Measurements from ENCODE around the gene SGO2.

Gene SGO2

GRCh38 chr2:200575957-200576356, 50.0 kb downstream of the SGO2 start:
- H3K4me1 Mint-ChIP-seq: no peaks in the 10 kb centered on the region
- H3K9me3 Mint-ChIP-seq: peaks cover 3% of the 10 kb centered on the region
- no peak for ATAC-seq
- H3K27ac Mint-ChIP-seq: no peak overlapping the region
- H3K4me3 Mint-ChIP-seq: no peak overlapping the region
- peaks cover 20% of the 10 kb centered on the region for H3K36me3 Mint-ChIP-seq
- H3K27me3 Mint-ChIP-seq: no peaks in the 10 kb centered on the region

- no peak for ATAC-seq
- Mint-ChIP-seq H3K4me1 (no peaks in the 10 kb centered on the region), H3K27me3 (no peaks in the 10 kb centered on the region), H3K4me3 (no peak overlapping the region), H3K36me3 (peaks cover 11% of the 10 kb centered on the region), H3K27ac (no peak overlapping the region), H3K9me3 (peaks cover 3% of the 10 kb centered on the region)
These were observed 51.0 kb downstream of the SGO2 start for GRCh38 chr2:200577027-200577426.

- Mint-ChIP-seq H3K4me3 (no peak overlapping the region), H3K27me3 (peaks cover 9% of the 10 kb centered on the region), H3K4me1 (no peaks in the 10 kb centered on the region), H3K9me3 (peaks cover 3% of the 10 kb centered on the region), H3K36me3 (peaks cover 11% of the 10 kb centered on the region), H3K27ac (no peak overlapping the region)
- no peak for ATAC-seq
These were observed 52.8 kb downstream of the SGO2 start for GRCh38 chr2:200578778-200579177.

- no peaks in the 10 kb centered on the region for H3K9me3 Mint-ChIP-seq
- no peak overlapping the region for H3K4me3 Mint-ChIP-seq
- H3K36me3 Mint-ChIP-seq: peaks cover 6% of the 10 kb centered on the region
- H3K27me3 Mint-ChIP-seq: peaks cover 29% of the 10 kb centered on the region
- ATAC-seq: no peak
- H3K27ac Mint-ChIP-seq: no peak overlapping the region
- H3K4me1 Mint-ChIP-seq: peaks cover 9% of the 10 kb centered on the region
These were observed 58.6 kb downstream of the SGO2 start for GRCh38 chr2:200584639-200585038.

- Mint-ChIP-seq H3K4me3 (peak overlapping the region; percentile 73), H3K27me3 (peaks cover 33% of the 10 kb centered on the region), H3K9me3 (no peaks in the 10 kb centered on the region), H3K4me1 (peaks cover 9% of the 10 kb centered on the region), H3K36me3 (peaks cover 6% of the 10 kb centered on the region), H3K27ac (no peak overlapping the region)
- no peak for ATAC-seq
These were observed 59.3 kb downstream of the SGO2 start for GRCh38 chr2:200585340-200585729.

GRCh38 chr2:200585730-200586643, 60.0 kb downstream of the SGO2 start, which contains the start of gene AOX1:
TSS of gene AOX1 (plus strand) at chr2:200586014. CDS start at chr2:200586109, 95 bp downstream.
- Mint-ChIP-seq H3K9me3 (no peaks in the 10 kb centered on the region), H3K4me3 (peak within 1 kb of the TSS; percentile 73), H3K27ac (no peak within 1 kb of the TSS), H3K36me3 (peaks cover 6% of the 10 kb centered on the region), H3K27me3 (peaks cover 40% of the 10 kb centered on the region), H3K4me1 (peaks cover 9% of the 10 kb centered on the region)
- ATAC-seq: peak; percentile 34

GRCh38 chr2:200586644-200586975, 60.6 kb downstream of the SGO2 start:
- Mint-ChIP-seq H3K9me3 (no peaks in the 10 kb centered on the region), H3K4me3 (peak overlapping the region; percentile 73), H3K4me1 (peaks cover 9% of the 10 kb centered on the region), H3K27me3 (peaks cover 42% of the 10 kb centered on the region), H3K27ac (no peak overlapping the region), H3K36me3 (peaks cover 6% of the 10 kb centered on the region)
- ATAC-seq: no peak

GRCh38 chr2:200587007-200587616, 61.1 kb downstream of the SGO2 start:
- H3K27ac Mint-ChIP-seq: no peak overlapping the region

GRCh38 chr2:200588076-200588678, 62.2 kb downstream of the SGO2 start:
- H3K27ac Mint-ChIP-seq: no peak overlapping the region
- no peaks in the 10 kb centered on the region for H3K9me3 Mint-ChIP-seq
- H3K4me1 Mint-ChIP-seq: peaks cover 9% of the 10 kb centered on the region
- H3K4me3 Mint-ChIP-seq: no peak overlapping the region
- H3K36me3 Mint-ChIP-seq: no peaks in the 10 kb centered on the region
- H3K27me3 Mint-ChIP-seq: peaks cover 33% of the 10 kb centered on the region
- no peak for ATAC-seq

More at GRCh38 chr2:200587007-200587616, 61.1 kb downstream of the SGO2 start:
- H3K36me3 Mint-ChIP-seq: peaks cover 6% of the 10 kb centered on the region
- ATAC-seq: no peak
- peaks cover 9% of the 10 kb centered on the region for H3K4me1 Mint-ChIP-seq
- no peaks in the 10 kb centered on the region for H3K9me3 Mint-ChIP-seq
- H3K27me3 Mint-ChIP-seq: peaks cover 42% of the 10 kb centered on the region
- H3K4me3 Mint-ChIP-seq: no peak overlapping the region

- H3K36me3 Mint-ChIP-seq: no peaks in the 10 kb centered on the region
- peaks cover 9% of the 10 kb centered on the region for H3K4me1 Mint-ChIP-seq
- peaks cover 21% of the 10 kb centered on the region for H3K27me3 Mint-ChIP-seq
- no peak overlapping the region for H3K27ac Mint-ChIP-seq
- no peak overlapping the region for H3K4me3 Mint-ChIP-seq
- no peaks in the 10 kb centered on the region for H3K9me3 Mint-ChIP-seq
- ATAC-seq: peak; percentile 21
These were observed 64.1 kb downstream of the SGO2 start for GRCh38 chr2:200590090-200590489.

- Mint-ChIP-seq H3K9me3 (no peaks in the 10 kb centered on the region), H3K4me1 (peaks cover 3% of the 10 kb centered on the region), H3K4me3 (no peak overlapping the region), H3K27ac (no peak overlapping the region), H3K27me3 (peaks cover 17% of the 10 kb centered on the region), H3K36me3 (no peaks in the 10 kb centered on the region)
- no peak for ATAC-seq
These were observed 65.3 kb downstream of the SGO2 start for GRCh38 chr2:200591308-200591707.

- Mint-ChIP-seq H3K9me3 (no peaks in the 10 kb centered on the region), H3K4me1 (no peaks in the 10 kb centered on the region), H3K27me3 (peaks cover 15% of the 10 kb centered on the region), H3K36me3 (no peaks in the 10 kb centered on the region), H3K4me3 (no peak overlapping the region), H3K27ac (no peak overlapping the region)
- no peak for ATAC-seq
These were observed 66.5 kb downstream of the SGO2 start for GRCh38 chr2:200592406-200593075.

GRCh38 chr2:200593905-200594304, 67.9 kb downstream of the SGO2 start:
- no peak for ATAC-seq
- Mint-ChIP-seq H3K4me3 (no peak overlapping the region), H3K36me3 (no peaks in the 10 kb centered on the region), H3K9me3 (no peaks in the 10 kb centered on the region), H3K27ac (no peak overlapping the region), H3K4me1 (no peaks in the 10 kb centered on the region), H3K27me3 (peaks cover 27% of the 10 kb centered on the region)

- Mint-ChIP-seq H3K27me3 (peaks cover 17% of the 10 kb centered on the region), H3K4me3 (no peak overlapping the region), H3K27ac (no peak overlapping the region), H3K4me1 (no peaks in the 10 kb centered on the region), H3K9me3 (no peaks in the 10 kb centered on the region), H3K36me3 (no peaks in the 10 kb centered on the region)
- ATAC-seq: no peak
These were observed 69.9 kb downstream of the SGO2 start for GRCh38 chr2:200595913-200596312.

Measured in stimulated activated memory B cell treated with anti-CD40 and anti-IgM and Interleukin-4, amounts not matched to agents 10 μg/mL and 1 μg/mL and 100 μg/mL, for 72 hours (primary cell).